CD4-positive, alpha-beta T cell treated with Interleukin-6 at 100 ng/mL for 8 hours (primary cell): ENCODE measurements around the gene S100A1.
"Not testable (repeated sequence)": the region's sequence is repeated elsewhere in the genome, so short reads cannot be mapped to it uniquely, and the experiment has no call there.

Experiments
- DNase-seq: peaks from one replicate; pipeline ENCODE4 v3.0.0-alpha.2; 2020; ENCODE audit warnings: mixed read lengths, low spot score

S100A1 gene

DNA sequence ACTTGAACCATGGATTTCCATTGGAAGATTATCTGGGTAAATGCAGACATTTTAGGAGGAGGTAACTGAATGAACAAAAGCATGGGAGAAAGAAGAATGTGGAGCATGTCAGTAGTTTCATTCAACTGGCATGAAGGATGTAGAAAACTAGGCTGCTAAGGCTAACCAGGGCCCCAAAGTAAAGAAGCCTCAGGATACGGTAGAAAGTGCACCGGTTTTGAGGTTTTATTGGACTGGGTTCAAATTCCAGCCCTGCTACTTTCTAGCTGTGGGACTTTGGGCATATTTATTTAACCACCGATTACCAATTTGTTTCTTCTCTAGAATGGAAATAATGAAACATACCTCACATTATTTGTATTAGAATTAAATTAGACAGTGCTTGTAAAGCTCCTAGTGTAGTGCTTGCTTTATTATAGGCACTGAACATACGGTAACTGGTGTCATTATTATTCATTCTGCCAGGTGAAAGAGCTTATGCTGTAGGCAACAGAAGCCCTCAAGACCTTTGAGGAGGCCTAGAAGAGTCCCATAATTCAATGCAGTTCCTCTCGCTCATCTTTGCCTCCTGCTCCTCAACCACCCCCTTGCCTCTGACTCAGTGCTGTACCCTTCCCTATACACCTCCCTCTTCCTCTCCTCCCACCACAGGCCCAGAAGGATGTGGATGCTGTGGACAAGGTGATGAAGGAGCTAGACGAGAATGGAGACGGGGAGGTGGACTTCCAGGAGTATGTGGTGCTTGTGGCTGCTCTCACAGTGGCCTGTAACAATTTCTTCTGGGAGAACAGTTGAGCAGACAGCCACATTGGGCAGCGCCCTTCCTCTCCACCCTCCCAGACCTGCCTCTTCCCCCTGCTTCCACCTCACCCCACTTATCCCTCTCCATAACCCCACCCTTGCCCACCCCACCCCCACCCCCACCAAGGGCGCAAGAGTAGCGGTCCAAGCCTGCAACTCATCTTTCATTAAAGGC is 3.1 kb downstream of the S100A1 start:
- no peak for DNase-seq

DNA sequence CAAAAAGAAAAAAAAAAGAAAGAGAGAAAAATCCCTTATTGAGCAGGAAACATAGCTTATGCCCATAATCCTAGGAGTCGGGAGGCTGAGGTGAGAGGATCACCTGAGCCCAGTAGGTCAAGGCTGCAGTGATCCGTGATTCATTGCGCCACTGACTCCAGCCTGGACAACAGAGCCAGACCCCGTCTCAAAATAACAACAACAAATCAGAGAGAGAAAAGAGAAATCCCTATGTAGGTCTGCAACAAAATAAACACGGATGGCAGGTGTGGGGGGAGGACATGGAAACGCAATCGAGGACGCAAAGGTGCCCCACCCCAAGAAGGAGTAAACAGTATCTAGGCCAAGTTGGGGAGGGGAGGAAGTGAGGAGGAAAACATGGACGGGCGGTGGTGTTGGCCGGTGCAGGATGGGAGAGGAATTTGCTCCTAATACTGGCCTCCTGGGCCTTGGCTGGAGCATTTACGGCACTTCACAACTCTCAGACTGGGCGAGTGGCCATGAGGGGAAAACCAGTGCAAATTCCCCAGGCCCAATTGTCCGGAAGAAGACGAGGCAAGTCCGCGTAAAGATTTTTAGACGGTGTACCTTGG is 5.0 kb downstream of the S100A1 start:
- DNase-seq = no peak

DNA sequence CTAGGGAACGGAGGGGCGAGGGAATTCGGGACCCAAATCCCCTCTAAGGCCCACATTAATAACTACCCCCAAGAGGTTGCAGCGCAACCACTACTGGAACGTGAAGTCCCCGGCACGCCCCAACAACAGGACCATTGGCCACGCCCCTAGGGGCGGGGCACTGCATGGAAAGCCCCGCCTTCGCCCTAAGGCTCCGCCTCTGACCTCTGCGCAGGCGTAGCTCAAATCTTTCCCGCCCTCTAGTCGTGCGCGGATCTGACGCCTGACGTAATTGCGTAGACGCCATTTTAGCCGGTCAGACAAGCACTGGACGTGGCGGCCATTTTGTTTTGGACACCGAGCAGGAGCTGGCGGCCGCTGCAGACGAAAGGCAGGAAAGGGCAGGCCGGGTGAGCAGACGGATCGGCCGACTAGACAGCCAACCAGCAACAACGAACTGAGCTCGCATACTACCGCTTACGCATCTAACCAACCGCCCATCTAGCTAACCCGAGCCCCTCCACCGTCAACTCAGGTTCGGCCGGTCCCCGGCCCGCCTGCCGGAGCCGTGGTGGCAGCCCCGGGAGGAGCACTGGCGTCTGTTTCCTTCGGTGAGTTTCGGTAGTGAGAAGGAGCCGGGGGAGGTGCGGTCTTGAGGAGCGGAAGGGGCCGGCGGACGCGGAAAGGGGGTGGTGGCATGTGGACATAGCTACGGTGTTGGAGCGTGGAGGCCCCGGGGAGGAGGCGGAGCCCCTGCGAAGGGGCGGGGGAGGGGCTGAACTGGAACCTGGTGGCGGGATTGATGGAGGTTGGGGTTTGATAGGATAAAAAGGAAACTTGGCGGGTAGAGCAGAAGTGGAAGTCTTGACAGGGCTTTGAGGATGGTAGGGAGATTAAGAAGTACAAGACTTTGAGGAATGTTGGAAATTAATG is 5.8 kb downstream of the S100A1 start, which contains the start of gene CHTOP:
Gene CHTOP (plus strand): TSS at position 313 of the 912 bp plus-strand sequence. CDS start 2,523 bp downstream, outside the sequence.
- peak; percentile 95 for DNase-seq

- DNase-seq = no peak
These were observed 7.6 kb downstream of the S100A1 start for GRCh38 chr1:153635872-153636271.

GRCh38 chr1:153636312-153636711 is 8.1 kb downstream of the S100A1 start:
- no peak for DNase-seq

DNA sequence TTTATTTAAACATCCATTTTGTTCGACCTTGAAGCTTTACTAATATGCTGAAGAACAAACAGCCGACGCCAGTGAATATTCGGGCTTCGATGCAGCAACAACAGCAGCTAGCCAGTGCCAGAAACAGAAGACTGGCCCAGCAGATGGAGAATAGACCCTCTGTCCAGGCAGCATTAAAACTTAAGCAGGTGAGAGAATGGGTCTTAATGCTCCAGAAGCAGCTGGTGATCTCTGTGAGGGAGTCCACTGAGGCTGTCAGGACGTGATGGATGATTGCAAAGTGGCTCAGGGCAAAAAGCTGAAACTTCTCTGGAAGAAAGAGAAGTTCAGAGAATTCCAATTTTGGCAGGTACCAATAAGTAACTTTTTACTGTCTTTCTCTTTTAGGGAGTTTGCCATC is 10.0 kb downstream of the S100A1 start:
- DNase-seq = no peak

GRCh38 chr1:153639280-153639679 is 11.0 kb downstream of the S100A1 start:
- DNase-seq = no peak

- DNase-seq = not testable (repeated sequence)
These were observed 12.0 kb downstream of the S100A1 start for GRCh38 chr1:153640213-153640612.

- DNase-seq = no peak
These were observed 12.6 kb downstream of the S100A1 start for GRCh38 chr1:153640861-153641260.

GRCh38 chr1:153642161-153642560 is 13.9 kb downstream of the S100A1 start:
- no peak for DNase-seq

DNA sequence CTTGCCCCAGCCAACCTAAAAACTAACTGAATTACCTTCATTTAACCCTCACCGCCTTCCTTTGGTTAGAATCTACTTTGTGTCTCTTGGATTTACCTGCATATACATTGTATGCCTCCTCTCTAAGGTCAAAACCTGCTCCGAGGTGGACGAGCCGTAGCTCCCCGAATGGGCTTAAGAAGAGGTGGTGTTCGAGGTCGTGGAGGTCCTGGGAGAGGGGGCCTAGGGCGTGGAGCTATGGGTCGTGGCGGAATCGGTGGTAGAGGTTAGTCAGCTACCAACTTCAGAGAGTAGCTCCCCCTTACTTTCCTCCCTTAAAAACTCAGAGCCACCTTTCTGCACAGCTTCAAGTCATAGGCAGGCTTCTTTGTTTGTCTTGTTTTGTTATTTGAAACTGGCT is 14.9 kb downstream of the S100A1 start:
- DNase-seq = no peak

GRCh38 chr1:153643816-153644215 is 15.6 kb downstream of the S100A1 start:
- no peak for DNase-seq

DNA sequence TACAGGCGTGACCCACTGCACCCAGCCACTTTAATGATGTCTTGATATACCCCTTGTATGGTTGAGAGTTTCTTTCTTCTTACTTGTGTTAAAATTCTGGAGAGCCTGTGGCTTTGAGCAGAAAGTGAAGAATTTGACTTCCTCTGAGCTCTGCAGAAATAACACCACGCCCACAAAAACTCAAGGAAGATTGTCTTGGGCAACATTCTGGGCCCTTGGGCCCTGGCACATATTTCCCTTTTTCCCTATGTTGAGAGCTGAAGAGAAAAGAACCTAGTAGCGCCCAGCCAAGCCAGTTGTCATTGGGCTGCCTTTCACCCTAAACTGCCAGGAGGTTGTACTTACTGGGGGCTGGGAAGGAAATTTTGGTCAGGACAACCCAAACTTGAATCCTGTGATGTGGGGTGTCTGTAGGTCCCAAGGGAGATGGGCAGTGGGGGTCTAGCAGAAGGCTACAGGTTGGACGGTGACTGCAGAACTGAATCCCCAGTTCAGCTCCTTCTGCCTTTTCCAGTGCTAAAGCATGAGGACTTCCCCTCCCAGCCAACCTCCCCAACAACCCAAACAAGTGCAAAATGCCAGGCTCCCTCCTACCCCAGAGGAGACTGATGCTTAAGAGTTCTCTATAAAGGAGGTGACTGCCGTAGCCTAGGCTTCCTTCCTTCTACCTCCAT is 18.6 kb downstream of the S100A1 start:
- DNase-seq = no peak

DNA sequence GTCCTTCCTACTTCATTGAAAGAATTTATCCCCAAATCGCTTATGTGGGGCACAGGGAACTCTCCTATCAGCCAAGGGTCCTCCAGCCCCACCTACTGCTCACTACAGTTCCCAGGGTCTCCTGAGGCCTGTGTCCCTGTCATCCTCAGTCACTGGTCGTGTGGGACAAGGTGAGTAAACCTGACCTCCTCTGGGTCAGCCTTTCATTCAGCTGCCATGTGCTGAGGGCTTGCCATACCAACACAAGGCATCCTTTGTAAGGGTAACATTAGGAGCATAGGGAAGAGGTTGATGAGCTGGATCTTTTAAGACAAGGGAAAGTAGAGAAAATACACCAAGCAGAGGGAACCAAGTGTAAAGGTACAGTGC is 19.1 kb downstream of the S100A1 start:
- no peak for DNase-seq

- no peak for DNase-seq
These were observed 19.9 kb downstream of the S100A1 start for GRCh38 chr1:153648000-153648643.

- peak; percentile 39 for DNase-seq
These were observed 21.1 kb downstream of the S100A1 start for GRCh38 chr1:153649137-153649862.

GRCh38 chr1:153649863-153650235 is 21.6 kb downstream of the S100A1 start:
- no peak for DNase-seq

DNA sequence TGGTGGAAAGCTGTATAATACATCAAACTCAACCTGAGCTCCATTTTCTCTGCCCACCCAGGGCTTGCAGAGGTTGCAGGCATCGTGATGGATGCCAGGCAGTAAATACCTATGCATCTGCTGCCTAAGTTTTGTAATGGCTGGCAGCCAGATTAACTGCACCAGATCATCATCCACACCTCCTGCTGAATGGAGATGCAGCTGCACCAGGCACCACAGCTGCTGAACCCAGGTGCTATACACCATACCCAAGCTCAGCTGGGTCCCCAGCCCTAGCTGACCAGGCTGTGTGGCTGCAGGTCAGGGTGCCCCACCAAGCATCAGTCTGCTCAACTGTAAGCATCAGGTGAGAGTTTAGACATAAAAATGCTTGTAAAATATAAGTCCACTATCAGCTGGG is 23.5 kb downstream of the S100A1 start:
- no peak for DNase-seq

DNA sequence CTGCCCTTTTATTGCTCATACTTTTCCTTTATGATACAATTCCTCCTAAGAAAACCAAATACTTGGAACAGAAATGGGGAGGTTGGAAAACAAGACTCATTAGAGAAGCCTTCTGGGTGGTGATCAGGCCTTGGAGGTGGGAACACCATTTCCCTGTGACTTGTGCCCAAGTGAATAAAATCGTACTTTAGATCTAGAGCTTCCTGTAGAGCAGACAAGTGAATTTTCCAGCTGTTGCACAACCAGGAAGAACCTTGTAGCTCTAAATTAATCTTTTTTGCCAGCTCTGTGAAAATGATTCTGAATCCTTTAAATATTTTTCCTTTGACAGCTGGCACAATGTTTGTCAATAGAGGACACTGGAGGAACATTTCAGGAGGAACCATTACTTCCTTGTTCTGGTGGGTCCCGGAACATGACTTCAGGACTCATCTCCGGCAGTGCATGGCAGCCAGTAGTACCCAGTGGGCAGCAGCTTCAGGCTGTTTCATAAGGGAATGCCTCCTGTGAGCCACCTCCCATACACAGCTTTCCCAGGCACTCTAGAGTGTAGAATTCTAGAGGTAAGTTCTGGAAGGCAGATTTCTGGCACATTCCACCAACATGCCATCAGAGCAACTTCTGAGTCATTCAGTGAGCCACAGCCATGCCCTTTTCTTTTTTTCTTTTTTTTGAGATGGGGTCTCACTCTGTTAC is 24.7 kb downstream of the S100A1 start:
- DNase-seq = no peak

DNA sequence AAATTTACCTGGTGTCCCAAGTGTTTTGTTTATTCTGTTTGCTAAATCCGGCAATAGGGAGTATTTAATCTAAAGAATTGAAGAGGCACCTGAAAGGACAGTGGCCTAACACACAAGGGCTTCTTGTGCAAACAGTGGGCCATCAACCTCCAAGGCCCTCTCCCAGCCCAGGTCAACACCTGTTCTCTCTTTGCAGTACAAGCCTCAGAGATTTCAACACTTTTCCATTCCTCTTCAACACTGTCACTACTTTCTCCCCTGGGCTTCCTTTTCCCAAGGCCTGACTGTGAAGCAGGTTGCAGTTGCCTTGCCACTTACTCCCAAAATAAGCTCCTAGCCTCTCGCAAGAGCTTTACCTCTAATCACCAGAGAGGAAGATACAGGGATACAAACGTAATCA is 27.1 kb downstream of the S100A1 start:
- DNase-seq = no peak
